ENCODE data around the gene IGSF8. TPM values are rescaled to one million over a fixed set of nuclear protein-coding genes. Genes with fewer than 3 reads are reported as not detected.

The IGSF8 gene
- total RNA-seq, 1 experiment from 2014 or later = 18.8 TPM

GRCh38 chr1:160053548-160054365 is 44.7 kb downstream of the IGSF8 start:
- no TSS peak for BruUV-seq (replicated peaks)
- ChIA-PET POLR2A (interaction anchor here (0.7 kb wide), 1 partner anchor 326 kb away, joined by 4 read pairs; no protein-coding TSS in a partner anchor), CTCF (no interaction called here)
- H3K27ac ChIP-seq (ENCODE audit: low read length) = no peak overlapping the region
- in situ Hi-C loops (cut with HindIII; ENCODE audit: low pct_unique_long_range_greater_than_20kb, low sequenced_read_pairs) = no loop called here
- no peak overlapping the region for H3K4me3 ChIP-seq (ENCODE audit: low read depth in 2 of 2, low read length in 2 of 2)
- intact Hi-C loops (cut with micrococcal nuclease; ENCODE audit: unreplicated experiment) = no loop called here
- DNase-seq (ENCODE audit: low read depth, low spot score) (no peak), ATAC-seq (no peak)
- no peaks in the 10 kb centered on the region for H3K36me3 ChIP-seq (ENCODE audit: control insufficient read depth, insufficient read depth, low read length)
- no peaks in the 10 kb centered on the region for H3K9me3 ChIP-seq (ENCODE audit: control insufficient read depth, insufficient read depth, low read depth, low read length)
- TF ChIP-seq CTCF (IDR thresholded peaks at IDR 0.05) (no peak), TCF7L2 (IDR thresholded peaks at IDR 0.05; ENCODE audit: low read depth, low read length) (no peak), POLR2AphosphoS5 (IDR thresholded peaks at IDR 0.05; ENCODE audit: low read depth, low read length) (no peak), SIN3A (IDR thresholded peaks at IDR 0.05; ENCODE audit: borderline replicate concordance, insufficient read depth, low read depth, low read length) (no peak), REST (IDR thresholded peaks at IDR 0.05; ENCODE audit: insufficient read depth in 1 of 2, low read depth in 2 of 2, low read length in 1 of 2) (no peak)
- peaks cover 42% of the 10 kb centered on the region for H3K27me3 ChIP-seq (ENCODE audit: control insufficient read depth, insufficient read depth, low read length)
- no peaks in the 10 kb centered on the region for H3K4me1 ChIP-seq (ENCODE audit: control insufficient read depth, insufficient read depth, low read length)

- BruUV-seq (replicated peaks) = no TSS peak
- H3K36me3 ChIP-seq (ENCODE audit: control insufficient read depth, insufficient read depth, low read length) = no peaks in the 10 kb centered on the region
- in situ Hi-C loops (cut with HindIII; ENCODE audit: low pct_unique_long_range_greater_than_20kb, low sequenced_read_pairs) = no loop called here
- POLR2A ChIA-PET = no interaction called here
- intact Hi-C loops (cut with micrococcal nuclease; ENCODE audit: unreplicated experiment) = no loop called here
- ATAC-seq = no peak
- H3K27me3 ChIP-seq (ENCODE audit: control insufficient read depth, insufficient read depth, low read length) = peaks cover 42% of the 10 kb centered on the region
- no peaks in the 10 kb centered on the region for H3K4me1 ChIP-seq (ENCODE audit: control insufficient read depth, insufficient read depth, low read length)
- DNase-seq (ENCODE audit: low read depth, low spot score) = no peak
- no peaks in the 10 kb centered on the region for H3K9me3 ChIP-seq (ENCODE audit: control insufficient read depth, insufficient read depth, low read depth, low read length)
- TF ChIP-seq REST (IDR thresholded peaks at IDR 0.05; ENCODE audit: insufficient read depth in 1 of 2, low read depth in 2 of 2, low read length in 1 of 2) = no peak
- no peak for TF ChIP-seq CTCF (IDR thresholded peaks at IDR 0.05)
- no peak for TF ChIP-seq SIN3A (IDR thresholded peaks at IDR 0.05; ENCODE audit: borderline replicate concordance, insufficient read depth, low read depth, low read length)
- no peak for TF ChIP-seq TCF7L2 (IDR thresholded peaks at IDR 0.05; ENCODE audit: low read depth, low read length)
- no peak for TF ChIP-seq POLR2AphosphoS5 (IDR thresholded peaks at IDR 0.05; ENCODE audit: low read depth, low read length)
- CTCF ChIA-PET = no interaction called here
- H3K4me3 ChIP-seq (ENCODE audit: low read depth in 2 of 2, low read length in 2 of 2) = no peak overlapping the region
- no peak overlapping the region for H3K27ac ChIP-seq (ENCODE audit: low read length)
Measured at GRCh38 chr1:160052936-160053335, 45.5 kb downstream of the IGSF8 start.
